ENCODE measurements around the gene IRAK3.
"Not testable (repeated sequence)": the region's sequence is repeated elsewhere in the genome, so short reads cannot be mapped to it uniquely, and the experiment has no call there.

IRAK3 gene

DNA sequence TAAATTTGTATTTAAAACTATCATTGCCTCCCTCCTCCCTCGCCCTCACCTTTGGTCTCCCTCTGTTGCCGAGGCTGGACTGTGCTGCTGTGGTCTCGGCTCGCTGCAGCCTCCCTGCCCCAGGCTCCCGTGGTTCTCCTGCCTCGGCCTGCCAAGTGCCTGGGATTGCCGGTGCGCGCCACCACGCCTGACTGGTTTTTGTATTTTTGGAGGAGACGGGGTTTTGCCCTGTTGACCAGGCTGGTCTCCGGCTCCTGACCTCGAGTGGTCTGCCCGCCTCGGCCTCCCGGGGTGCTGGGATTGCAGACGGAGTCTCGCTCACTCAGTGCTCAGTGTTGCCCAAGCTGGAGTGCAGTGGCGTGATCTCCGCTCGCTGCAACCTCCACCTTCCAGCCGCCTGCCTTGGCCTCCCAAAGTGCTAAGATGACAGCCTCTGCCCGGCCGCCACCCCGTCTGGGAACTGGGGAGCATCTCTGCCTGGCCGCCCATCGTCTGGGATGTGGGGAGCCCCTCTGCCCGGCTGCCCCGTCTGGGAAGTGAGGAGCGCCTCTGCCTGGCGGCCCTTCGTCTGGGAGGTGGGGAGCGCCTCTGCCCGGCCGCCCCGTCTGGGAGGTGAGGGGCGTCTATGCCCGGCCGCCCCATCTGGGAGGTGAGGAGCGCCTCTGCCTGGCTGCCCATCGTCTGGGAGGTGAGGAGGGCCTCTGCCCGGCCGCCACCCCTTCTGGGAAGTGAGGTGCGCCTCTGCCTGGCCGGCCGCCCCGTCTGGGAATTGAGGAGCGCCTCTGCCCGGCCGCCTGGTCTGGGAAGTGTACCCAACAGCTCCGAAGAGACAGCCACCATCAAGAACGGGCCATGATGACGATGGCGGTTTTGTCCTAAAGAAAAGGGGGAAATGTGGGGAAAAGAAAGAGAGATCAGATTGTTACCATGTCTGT, 14.4 kb upstream of the IRAK3 start:
- DNase-seq (ENCODE audit: low spot score): not testable (repeated sequence)

DNA sequence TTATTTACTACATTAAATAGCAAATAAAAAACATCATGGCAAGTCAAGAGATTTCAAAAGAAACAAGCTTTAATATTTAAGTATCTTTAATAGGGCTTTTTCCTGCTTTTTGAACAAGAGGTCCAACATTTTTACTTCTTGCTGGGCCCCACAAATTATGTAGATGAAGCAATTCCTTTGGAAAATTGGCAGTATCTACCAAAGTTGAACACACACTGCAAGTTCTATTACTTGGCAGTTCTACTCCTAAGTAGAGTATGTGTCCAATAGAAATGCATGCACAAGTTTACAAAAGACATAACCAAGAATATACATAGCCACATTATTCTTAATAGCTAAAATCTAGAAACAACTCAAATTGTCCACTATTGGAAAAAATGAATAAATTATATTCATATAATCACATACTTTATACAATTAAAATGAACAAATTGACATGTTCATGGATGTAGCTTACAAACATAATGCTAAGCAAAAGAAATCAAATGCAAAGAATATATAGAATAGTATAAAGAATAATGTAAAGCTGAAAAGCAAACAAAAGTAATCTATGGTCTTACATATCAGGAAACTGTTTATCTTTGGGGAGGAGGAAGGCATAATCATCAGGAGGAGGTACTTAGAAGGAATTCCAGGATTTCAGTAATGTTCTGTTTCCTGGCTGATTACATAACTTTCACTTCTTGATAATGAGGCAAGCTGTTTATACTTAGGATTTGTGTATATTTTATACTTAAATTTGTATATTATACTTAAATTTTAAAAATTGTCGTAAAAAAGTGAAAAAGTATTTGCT, 12.7 kb upstream of the IRAK3 start:
- no peak for DNase-seq (ENCODE audit: low spot score)

- DNase-seq (ENCODE audit: low spot score): no peak
These were observed 6.1 kb upstream of the IRAK3 start for GRCh38 chr12:66182956-66183355.

GRCh38 chr12:66184822-66185221, 4.2 kb upstream of the IRAK3 start:
- not testable (repeated sequence) for DNase-seq (ENCODE audit: low spot score)

DNA sequence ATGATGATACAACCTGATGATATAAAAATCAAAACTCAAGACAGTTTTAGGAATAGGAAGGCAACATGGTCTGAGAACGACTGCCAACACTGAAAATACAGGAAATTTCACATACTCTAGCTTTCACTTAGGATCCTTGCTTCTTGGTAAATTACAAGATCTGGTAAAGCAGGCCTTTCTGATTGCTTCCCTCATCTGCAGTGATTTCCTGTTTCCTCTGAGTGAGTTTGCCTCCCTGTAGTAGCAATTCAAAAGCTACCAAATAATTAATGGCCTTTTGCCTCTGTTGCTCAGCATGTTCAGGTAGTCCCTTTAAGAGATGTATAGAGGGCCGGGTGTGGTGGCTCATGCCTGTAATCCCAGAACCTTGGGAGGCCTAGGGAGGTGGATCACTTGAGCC, 2.0 kb upstream of the IRAK3 start:
- no peak for DNase-seq (ENCODE audit: low spot score)

DNA sequence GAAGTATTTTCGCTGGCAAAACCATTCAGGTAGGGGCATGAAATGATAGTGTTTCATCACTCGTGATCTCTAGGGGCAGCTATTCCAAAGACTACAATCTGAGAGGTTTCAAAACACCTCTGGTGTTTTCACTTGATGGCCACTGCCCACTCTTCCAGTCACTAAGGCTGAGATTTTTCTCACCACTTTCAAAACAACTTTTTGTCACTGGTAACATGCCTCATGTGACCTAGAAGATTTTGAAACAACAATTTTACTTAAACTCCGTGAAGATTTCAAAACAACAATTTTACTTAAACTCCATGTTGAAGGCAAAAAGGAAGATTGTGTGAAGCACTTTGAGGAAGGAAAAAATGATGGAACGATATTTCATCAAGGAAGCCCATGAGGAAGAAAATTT, 1.2 kb upstream of the IRAK3 start:
- no peak for DNase-seq (ENCODE audit: low spot score)

GRCh38 chr12:66189486-66189843, 451 bp downstream of the IRAK3 start:
- no peak for DNase-seq (ENCODE audit: low spot score)

DNA sequence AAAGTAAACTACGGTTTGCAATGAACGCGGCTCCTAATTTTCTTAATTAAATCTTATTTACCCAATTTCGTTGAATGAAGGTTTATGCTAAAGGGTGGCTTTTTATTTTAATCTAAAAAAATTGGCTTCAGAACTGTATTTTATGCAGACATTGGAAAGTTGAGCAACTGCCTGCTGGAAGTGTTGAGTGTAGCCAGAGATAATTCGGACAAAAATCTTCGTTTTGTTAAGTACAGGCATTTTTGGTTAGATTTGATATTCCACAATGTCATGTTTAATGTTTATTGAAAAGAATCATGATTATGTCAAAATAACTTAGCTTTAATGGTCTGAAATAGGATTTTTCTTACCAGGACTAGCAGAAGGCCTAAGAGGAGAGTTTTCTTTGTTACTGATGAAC, 875 bp downstream of the IRAK3 start:
- no peak for DNase-seq (ENCODE audit: low spot score)

- DNase-seq (ENCODE audit: low spot score): no peak
These were observed 1.7 kb downstream of the IRAK3 start for GRCh38 chr12:66190519-66191370.

- DNase-seq (ENCODE audit: low spot score): no peak
These were observed 2.6 kb downstream of the IRAK3 start for GRCh38 chr12:66191547-66192126.

DNA sequence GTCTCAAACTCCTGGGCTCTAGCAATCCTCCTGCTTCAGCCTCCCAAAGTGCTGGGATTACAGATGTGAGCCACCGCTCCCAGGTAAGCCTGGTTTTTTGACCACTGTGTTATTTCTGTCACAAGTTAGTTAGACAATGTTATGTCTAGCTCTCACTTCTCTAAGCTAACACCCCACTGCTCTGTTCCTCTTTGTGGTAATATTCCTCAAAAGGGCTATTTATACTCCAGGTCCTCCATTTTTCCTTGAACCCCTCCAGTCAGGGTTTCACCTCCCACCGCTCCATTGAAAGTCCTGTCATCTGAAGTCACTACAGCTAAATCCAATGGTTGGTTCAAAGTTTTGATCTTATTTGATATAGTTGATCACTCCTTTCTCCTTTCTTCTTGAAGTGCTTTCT, 5.1 kb downstream of the IRAK3 start:
- no peak for DNase-seq (ENCODE audit: low spot score)

GRCh38 chr12:66195242-66195641, 6.2 kb downstream of the IRAK3 start:
- no peak for DNase-seq (ENCODE audit: low spot score)

DNA sequence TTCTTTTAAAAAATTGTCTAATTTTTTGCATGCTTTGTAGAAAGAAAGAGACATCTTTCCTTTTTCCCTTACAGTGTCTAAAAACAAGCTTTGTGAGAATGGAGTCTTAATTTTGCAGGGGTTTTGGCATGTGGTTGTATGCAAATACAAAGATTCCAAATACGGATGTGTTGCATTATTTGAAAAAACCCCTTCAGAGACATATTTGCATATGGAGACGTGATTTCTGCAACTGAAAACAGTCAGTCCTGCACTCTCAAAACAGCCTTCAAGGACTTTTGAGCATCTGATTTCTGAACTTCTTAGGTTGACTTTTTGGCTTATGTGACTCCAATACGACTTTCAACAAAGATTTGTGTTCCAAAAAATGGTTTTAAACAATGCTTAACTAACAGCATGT, 7.8 kb downstream of the IRAK3 start:
- DNase-seq (ENCODE audit: low spot score): no peak

DNA sequence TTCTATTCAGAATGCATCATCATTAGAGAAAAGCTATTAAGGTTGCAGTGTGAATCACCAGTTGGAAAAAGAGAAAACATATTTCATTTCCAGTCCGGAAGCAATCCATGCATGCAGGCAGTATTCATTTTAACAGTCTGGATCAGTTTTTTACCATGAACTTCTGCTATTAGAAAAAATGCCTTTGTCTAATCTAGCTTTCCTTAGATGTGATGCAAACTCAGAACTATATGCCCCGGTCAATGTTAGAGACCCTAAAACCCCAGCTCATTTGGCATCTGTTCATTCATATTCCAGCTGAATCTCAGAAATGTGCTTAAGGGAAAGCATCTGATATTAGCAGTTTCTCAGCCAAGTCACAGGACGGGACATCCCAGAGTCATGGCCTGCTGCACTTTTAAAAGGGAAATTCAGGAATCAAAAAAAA, 8.5 kb downstream of the IRAK3 start:
- no peak for DNase-seq (ENCODE audit: low spot score)

GRCh38 chr12:66199141-66199540, 10.1 kb downstream of the IRAK3 start:
- no peak for DNase-seq (ENCODE audit: low spot score)

GRCh38 chr12:66199831-66200509, 11.0 kb downstream of the IRAK3 start:
- DNase-seq (ENCODE audit: low spot score): no peak

GRCh38 chr12:66203820-66204219, 14.8 kb downstream of the IRAK3 start:
- DNase-seq (ENCODE audit: low spot score): no peak

DNA sequence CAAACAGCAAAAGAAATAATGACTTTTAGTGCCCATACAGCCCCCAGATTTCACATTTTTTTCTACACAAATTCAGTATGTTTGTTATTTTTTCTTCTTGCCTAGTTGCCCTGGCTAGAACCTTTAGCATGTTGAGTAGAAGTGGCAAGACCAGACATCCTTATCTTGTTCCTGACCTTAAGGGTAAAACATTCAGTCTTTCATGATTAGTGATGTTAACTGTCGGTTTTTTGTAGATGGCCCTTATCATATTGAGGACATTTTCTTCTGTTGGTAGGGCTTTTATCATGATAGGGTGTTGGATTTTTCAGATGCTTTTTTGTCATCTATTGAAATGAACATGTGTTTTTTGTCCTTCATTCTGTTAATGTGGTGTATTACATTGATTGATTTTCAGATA, 17.1 kb downstream of the IRAK3 start:
- DNase-seq (ENCODE audit: low spot score): no peak

DNA sequence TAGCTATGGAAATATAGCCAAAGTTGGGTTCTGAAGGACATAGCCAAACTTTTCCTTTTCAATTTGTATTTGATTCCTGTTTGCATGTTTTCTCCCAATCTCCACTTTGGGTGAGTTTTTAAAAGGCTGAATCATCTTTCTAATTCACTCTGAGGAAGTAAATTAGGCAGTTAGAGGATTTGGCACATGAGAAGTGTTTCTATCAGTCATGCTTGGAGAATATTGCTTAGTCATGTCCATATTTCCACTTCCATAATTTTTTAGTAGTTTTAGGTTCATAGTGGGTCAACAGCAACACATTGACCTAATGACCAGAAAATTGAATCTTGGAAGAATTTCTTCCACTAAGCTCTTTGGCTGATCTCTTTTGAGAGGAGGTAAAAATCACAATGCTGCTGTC, 21.8 kb downstream of the IRAK3 start:
- no peak for DNase-seq (ENCODE audit: low spot score)

DNA sequence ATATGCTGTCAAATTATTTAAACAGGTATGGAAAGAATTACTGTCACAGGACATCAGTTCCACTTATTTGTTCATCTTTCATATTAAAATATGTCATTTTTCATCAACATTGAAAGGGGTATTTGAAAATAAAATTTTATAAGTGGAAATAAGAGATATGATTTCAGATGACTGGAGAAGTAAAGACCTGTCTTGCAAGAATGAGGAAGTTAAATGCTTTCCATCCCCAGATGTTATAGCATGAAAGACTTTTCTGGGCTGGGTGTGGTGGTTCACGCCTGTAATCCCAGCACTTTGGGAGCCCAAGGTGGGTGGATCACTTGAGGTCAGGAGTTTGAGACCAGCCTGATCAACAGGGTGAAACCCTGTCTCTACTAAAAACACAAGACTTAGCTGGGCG, 22.6 kb downstream of the IRAK3 start:
- not testable (repeated sequence) for DNase-seq (ENCODE audit: low spot score)

- DNase-seq (ENCODE audit: low spot score): not testable (repeated sequence)
These were observed 24.0 kb downstream of the IRAK3 start for GRCh38 chr12:66213011-66213410.
